ENCODE measurements around the gene CATSPERD.

CATSPERD gene

GRCh38 chr19:5767949-5768348 lies 47.5 kb downstream of the CATSPERD start:
- no peak for TF ChIP-seq CTCF (IDR thresholded peaks at IDR 0.05; ENCODE audit: extremely low read depth, missing control alignments)

GRCh38 chr19:5772416-5772815 lies 52.0 kb downstream of the CATSPERD start:
- no peak for DNase-seq (ENCODE audit: low spot score)
- no peak for TF ChIP-seq CTCF (IDR thresholded peaks at IDR 0.05; ENCODE audit: extremely low read depth, missing control alignments)

More at GRCh38 chr19:5767949-5768348, 47.5 kb downstream of the CATSPERD start:
- no peak for DNase-seq (ENCODE audit: low spot score)

- no peak for DNase-seq (ENCODE audit: low spot score)
- no peak for TF ChIP-seq CTCF (IDR thresholded peaks at IDR 0.05; ENCODE audit: extremely low read depth, missing control alignments)
Observed at GRCh38 chr19:5773276-5773675, 52.8 kb downstream of the CATSPERD start.

- TF ChIP-seq CTCF (IDR thresholded peaks at IDR 0.05; ENCODE audit: extremely low read depth, missing control alignments) = no peak
- DNase-seq (ENCODE audit: low spot score) = no peak
Observed at GRCh38 chr19:5774921-5775320, 54.5 kb downstream of the CATSPERD start.

GRCh38 chr19:5775668-5776309 lies 55.4 kb downstream of the CATSPERD start:
- no peak for TF ChIP-seq CTCF (IDR thresholded peaks at IDR 0.05; ENCODE audit: extremely low read depth, missing control alignments)
- DNase-seq (ENCODE audit: low spot score) = no peak

GRCh38 chr19:5778402-5778801 lies 58.0 kb downstream of the CATSPERD start:
- DNase-seq (ENCODE audit: low spot score) = peak; percentile 1
- TF ChIP-seq CTCF (IDR thresholded peaks at IDR 0.05; ENCODE audit: extremely low read depth, missing control alignments) = no peak

- DNase-seq (ENCODE audit: low spot score) = peak; percentile 2
Observed at GRCh38 chr19:5780916-5781315, 60.5 kb downstream of the CATSPERD start.

GRCh38 chr19:5782322-5782721 lies 61.9 kb downstream of the CATSPERD start:
- DNase-seq (ENCODE audit: low spot score) = no peak
- no peak for TF ChIP-seq CTCF (IDR thresholded peaks at IDR 0.05; ENCODE audit: extremely low read depth, missing control alignments)

All from GM20000 (cell line).